ENCODE measurements around the gene CEP290.

The CEP290 gene, protein sequence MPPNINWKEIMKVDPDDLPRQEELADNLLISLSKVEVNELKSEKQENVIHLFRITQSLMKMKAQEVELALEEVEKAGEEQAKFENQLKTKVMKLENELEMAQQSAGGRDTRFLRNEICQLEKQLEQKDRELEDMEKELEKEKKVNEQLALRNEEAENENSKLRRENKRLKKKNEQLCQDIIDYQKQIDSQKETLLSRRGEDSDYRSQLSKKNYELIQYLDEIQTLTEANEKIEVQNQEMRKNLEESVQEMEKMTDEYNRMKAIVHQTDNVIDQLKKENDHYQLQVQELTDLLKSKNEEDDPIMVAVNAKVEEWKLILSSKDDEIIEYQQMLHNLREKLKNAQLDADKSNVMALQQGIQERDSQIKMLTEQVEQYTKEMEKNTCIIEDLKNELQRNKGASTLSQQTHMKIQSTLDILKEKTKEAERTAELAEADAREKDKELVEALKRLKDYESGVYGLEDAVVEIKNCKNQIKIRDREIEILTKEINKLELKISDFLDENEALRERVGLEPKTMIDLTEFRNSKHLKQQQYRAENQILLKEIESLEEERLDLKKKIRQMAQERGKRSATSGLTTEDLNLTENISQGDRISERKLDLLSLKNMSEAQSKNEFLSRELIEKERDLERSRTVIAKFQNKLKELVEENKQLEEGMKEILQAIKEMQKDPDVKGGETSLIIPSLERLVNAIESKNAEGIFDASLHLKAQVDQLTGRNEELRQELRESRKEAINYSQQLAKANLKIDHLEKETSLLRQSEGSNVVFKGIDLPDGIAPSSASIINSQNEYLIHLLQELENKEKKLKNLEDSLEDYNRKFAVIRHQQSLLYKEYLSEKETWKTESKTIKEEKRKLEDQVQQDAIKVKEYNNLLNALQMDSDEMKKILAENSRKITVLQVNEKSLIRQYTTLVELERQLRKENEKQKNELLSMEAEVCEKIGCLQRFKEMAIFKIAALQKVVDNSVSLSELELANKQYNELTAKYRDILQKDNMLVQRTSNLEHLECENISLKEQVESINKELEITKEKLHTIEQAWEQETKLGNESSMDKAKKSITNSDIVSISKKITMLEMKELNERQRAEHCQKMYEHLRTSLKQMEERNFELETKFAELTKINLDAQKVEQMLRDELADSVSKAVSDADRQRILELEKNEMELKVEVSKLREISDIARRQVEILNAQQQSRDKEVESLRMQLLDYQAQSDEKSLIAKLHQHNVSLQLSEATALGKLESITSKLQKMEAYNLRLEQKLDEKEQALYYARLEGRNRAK (N-terminal part only)

DNA sequence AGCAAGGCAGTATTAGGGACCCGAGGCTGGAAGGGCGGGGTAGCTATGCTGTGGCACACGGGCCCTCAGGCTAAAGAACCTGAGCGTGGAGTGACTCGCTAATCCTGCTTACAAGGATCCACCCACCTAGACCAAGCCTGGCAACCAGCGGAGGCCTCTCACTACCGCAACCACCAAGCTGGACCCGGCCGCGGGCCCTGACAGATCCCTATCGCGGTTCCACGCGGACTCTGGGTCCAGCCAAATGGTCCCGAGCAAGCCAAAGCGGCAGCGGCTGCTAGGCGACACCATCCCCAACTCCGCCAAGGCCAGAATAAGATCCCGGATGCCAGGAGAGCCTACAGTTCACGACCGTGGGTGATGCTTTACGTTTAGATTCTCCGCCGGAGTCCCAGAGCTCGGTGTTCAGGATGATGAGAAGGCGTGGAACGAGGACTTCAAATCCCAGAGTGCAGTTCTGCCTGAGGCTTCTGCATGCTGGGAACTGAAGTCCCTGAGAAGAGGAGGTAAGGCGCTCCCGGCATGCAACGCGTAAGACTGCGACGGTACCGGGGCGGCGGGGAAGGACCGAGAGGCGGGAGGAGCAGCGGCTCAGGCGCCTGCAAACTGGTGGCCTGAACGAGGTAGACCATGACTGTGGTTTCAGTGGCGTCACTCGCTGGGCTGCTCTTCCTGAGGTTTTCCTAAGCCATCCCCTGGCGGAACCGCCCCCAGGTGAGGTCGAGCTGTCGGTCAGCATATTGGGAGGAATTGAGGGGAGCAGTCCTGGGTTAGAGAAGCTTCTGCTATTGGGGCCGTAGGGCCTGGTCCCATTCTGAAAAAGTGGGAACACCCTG, at the start of gene CEP290, which contains the start of gene TMTC3:
CEP290 (minus strand) TSS at position 315 of the 836 bp plus-strand sequence. CDS start 781 bp downstream, outside the sequence.
TMTC3 (plus strand) TSS at position 534 of the 836 bp plus-strand sequence. CDS start 6,009 bp downstream, outside the sequence.
- DNase-seq (ENCODE audit: low read depth in 2 of 2): peak; percentile 77 to 91

DNA sequence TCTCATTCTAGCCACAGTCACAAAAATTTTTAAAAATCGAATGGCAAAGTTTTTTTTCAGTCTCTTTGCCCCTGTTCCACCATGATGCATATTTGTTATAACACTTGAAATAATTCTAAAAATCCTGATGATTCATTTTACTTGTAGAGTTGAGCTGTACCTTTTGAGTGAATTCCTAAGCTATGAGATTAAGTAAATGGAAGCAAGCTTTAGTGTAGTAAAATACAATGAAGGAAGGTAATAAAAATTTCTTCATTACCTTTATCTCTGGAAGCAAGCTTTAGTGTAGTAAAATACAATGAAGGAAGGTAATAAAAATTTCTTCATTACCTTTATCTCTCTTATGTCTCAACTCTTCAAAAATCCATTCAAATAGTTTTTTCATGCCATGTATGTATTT, 46.3 kb upstream of the CEP290 start:
- DNase-seq (ENCODE audit: low read depth in 2 of 2): no peak

DNA sequence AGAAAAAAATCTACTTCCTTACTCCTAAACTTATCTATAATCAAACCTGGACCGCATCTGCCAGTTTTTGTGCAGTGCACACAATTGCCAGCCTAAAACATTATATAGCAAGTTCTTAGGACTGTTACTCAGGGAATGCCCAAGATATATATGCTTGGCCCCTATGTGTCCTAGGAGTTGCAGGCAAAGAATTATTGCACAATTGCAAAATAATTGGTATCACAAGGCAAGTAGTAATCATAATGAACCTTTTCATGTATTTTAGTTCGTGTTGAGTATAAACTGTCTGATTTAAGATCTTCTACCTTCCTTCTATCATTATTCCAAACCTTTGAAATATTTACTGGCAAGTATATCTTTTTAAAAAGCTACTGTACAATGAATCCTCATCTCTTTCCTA, 45.7 kb upstream of the CEP290 start:
- DNase-seq (ENCODE audit: low read depth in 2 of 2): no peak

DNA sequence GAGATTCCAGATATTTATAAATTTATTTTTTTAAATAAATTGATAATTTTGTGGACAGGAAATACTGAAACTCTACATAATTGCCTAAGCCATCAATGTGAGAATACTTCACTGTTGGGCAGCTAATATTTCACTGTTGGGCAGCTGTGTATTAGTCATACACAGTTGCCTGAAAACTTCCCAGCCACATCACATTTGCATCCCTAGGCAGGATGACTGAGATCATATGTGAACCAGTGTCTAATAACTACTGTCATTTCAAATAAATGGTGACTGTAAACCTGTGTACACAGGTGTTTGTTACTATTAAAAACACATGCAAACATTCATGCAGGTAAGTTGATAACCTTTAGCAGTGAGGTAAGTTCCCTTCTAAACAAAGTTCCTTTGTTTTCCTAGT, 44.1 kb upstream of the CEP290 start:
- DNase-seq (ENCODE audit: low read depth in 2 of 2): no peak

DNA sequence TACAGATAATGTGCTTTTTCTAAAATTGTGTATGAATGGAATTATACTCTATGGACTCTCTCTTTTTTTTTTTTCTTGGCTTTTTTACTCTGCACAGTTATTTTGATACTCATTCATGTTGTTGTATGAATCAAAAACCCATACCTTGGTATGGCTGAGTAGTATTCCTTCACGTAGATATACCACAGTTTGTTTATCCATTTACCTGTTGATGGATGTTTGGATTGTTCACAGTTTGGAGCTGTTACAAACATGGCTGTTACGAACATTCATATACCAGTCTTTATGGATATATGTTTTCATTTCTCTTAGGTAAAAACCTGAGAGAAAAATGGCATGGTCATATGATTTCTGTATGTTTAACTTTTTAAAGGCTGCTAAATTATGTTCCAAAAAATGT, 43.4 kb upstream of the CEP290 start:
- no peak for DNase-seq (ENCODE audit: low read depth in 2 of 2)

DNA sequence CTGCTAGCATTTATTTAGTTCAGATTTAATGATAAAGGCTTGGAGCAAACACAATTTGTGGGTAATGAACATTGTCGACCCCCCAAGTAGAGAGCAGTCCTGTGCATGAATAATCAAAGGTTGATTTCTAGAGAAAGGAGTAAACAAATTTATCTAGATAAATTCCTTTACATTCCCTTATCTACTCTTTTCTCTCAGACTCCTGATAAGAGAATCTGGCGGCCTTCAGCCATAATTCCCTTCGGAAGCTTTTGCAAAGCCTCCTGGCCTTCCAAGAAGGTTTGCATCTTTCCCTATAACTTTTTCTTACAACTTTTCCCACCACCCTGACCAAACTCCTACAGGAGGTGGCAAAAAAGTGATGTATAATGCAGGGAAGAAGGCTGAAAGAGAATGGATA, 42.3 kb upstream of the CEP290 start:
- DNase-seq (ENCODE audit: low read depth in 2 of 2): no peak

DNA sequence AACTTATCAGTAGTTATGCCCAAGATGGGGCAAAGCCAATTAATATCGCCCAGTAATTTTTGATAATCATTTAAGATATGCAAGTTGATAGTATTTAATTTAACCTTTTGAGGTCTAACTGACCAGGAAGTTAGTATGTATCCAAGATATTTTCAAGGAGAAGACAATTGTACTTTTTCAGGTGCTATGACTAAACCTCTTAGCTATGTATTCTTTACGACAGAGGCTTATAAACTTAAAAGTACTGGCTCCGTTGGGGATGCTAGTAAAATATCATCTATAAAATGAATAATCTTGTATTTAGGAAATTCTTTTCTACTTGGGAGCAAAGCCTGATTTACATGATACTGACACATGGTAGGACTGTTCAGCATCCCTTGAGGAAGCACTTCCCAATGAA, 40.5 kb upstream of the CEP290 start:
- DNase-seq (ENCODE audit: low read depth in 2 of 2): no peak

DNA sequence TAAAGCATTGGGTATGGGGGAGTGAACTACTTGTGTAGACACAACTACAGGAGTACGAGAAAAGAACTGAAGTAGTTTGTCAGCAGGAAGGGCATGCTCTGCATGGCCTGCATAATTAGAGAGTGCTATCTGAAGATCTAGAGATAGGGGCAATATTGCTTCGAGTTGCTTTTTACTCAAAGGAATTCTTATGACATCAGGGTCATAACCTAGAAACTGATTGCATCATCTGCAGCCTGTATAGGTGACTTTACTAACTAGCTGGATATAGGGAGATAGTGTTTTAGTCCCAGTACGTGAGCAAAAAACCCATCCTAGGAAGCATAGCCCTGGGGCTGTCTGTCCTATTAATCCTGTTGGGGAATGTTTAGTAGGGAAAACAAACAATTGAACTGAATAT, 40.0 kb upstream of the CEP290 start:
- no peak for DNase-seq (ENCODE audit: low read depth in 2 of 2)

DNA sequence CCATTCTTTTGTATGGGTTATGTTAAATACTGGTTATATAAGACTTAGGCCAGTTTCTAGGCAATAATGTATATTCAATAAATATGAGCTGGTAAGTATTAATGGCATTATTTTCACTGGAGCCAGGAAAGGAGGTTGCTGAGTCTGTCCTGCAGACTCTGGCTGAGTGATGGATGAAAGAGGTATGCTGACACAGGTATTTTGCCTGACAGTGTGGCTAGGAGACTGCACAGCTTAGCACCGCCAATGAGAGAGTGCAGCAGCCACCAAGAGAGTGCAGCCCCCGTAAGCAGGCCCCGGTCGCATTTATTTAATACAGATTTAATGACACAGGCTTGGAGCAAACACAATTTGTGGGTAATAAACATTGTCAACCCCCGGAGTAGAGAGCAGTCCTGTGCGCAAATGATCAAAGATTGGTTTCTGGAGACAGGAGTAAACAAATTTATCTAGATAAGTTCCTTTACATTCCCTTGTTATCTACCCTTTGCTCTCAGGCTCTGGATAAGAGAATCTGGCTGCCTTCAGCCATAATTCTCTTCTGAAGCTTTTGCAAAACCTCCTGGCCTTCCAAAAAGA, 37.6 kb upstream of the CEP290 start:
- DNase-seq (ENCODE audit: low read depth in 2 of 2): no peak

DNA sequence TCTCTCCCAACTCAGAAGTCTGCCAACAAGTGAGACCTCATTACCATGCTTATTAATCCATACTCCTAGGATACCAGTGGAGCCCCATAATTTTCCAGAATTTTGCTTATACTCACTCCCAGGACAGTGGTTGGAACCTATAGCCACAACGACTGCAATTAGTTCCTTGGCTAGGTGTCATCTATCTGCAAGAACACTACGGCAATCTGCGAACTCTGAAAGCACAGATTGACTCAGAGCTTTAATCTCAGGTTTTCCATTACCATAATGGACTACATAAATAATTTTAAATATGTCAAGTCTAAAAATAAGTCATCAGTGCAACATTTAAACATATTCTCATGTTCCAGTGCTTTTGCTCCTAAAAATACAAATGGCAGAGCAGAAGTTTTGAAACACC, 33.7 kb upstream of the CEP290 start:
- DNase-seq (ENCODE audit: low read depth in 2 of 2): no peak

DNA sequence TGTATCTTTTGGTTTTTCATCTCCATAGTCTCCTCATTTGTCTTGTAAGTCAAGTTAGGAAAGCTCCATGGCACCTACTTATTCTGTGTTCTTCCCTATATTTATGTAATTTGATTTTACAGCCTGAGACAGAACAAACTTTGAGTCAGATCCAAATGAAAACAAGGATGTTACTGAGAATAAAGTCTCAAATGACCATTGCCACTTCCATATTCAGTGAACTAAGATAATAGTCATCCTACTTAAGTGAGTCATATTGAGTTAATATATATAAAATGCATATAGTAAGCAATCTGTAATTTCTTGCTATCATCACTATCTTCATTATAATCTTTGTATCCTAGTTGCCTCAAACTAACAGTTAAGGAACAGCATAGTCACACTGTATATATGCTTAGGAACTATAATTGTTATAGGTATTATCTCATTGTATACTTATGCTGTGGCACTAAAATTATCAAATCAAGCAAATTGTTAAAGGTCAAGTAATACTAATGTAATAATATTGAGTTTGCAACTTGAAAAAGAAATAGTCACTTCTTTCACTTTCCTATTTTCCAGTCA, 31.0 kb upstream of the CEP290 start:
- DNase-seq (ENCODE audit: low read depth in 2 of 2): no peak

DNA sequence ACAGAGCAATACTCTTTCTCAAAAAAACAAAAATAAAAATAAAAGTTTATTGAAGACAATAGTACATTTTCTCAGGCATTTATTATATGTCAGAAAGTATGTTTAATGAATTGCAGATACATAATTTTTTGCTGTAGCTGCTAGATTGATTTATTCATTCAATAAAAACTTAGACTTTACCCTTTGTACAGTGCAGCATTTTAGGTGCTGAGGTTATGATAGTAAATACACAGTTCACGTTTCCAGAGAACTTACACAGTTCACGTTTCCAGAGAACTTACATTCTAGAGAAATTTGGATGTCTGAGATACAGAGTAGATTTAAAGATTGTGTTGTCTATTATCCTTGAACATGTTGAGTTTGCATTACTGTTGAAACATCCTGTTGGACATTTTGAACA, 25.5 kb upstream of the CEP290 start:
- no peak for DNase-seq (ENCODE audit: low read depth in 2 of 2)

DNA sequence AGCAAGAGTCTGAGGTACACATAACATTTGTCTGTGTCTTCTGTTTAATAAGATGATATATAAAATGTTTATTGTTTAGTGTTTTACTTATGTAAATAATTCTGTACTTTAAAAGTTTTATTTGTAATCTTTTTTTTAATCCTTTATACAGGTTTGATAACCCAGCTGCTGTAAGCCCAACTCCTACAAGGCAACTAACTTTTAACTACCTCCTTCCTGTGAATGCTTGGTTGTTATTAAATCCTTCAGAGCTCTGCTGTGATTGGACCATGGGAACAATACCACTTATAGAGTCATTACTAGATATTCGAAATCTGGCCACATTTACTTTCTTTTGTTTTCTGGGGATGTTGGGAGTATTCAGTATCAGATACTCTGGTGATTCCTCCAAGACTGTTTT, 24.3 kb upstream of the CEP290 start:
- no peak for DNase-seq (ENCODE audit: low read depth in 2 of 2)

DNA sequence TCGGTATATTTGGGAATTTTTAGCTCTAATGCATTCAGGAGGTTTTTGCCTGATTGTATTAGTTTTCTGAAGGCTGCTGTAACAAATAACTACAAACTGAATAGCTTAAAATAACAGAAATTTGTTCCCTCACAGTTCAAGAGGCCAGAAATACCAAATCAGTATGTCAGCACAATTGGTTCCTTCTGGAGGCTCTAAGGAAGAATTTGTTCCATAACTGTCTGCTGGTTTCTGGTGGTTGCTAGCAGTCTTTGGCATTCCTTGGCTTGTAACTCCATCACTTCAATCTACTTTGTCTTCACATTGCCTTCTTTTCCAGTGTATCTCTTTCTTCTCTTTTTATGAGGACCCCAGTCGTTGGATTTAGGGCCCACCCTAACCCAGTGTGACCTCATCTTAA, 21.5 kb upstream of the CEP290 start:
- no peak for DNase-seq (ENCODE audit: low read depth in 2 of 2)

DNA sequence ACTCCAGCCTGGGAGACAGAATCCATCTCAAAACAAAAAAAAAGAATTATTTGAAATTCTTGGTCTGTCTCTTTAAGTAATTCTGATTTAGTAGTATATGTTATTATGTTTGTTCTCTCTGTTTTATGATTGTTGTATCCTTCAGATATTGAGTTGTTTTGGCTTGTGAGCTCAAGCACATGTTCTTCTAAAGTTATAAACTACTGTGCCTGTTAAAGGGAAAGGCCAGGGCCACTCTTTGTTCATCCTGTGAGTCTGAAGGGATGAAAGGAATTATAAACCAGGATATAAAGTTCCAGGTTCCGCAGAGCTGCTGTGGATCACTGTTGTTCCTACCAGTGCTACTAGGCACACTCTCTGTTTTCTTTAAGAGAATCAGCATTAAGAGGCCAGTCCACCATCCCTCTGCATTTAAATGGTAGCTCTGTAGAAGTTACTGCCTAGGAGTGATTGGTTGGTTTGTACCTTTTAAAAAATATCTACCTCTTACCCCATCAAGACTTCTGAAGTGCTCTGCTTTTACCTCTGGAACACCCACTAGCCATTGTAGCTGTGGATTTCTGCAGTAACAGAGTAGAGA, 14.3 kb upstream of the CEP290 start:
- DNase-seq (ENCODE audit: low read depth in 2 of 2): no peak

DNA sequence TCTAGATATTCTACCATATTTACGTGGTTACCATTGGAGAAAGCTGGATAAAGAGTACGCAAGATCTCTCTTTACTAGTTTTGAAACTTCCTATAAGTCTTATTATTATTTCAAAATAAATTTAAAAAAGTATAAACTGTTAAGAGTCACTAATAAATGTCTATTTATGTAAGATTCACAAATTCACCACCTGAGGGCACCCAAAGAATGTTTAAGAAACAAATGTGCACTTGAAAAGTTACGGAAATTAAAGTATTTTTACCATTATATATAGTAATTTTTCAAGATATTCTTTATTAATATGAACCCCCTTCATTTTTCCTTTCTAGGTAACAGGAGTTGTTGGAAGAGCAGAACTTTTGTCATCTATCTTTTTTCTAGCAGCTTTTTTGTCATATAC, 12.1 kb upstream of the CEP290 start:
- no peak for DNase-seq (ENCODE audit: low read depth in 2 of 2)

DNA sequence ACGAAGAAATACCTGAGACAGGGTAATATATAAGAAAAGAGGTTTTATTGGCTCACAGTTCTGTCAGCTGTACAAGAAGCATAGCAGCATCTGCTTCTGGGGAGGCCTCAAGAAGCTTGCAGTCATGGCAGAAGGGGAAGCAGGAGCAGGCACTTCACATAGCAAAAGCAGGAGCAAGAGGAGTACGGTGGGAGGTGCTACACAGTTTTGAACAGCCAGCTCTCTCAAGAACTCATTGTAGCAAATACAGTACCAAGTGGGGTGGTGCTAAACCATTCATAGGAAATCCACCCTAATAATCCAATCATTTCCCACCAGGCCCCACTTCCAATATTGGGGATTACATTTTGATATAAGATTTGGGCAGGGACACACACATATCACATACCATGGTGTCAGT, 8.2 kb upstream of the CEP290 start:
- DNase-seq (ENCODE audit: low read depth in 2 of 2): no peak

DNA sequence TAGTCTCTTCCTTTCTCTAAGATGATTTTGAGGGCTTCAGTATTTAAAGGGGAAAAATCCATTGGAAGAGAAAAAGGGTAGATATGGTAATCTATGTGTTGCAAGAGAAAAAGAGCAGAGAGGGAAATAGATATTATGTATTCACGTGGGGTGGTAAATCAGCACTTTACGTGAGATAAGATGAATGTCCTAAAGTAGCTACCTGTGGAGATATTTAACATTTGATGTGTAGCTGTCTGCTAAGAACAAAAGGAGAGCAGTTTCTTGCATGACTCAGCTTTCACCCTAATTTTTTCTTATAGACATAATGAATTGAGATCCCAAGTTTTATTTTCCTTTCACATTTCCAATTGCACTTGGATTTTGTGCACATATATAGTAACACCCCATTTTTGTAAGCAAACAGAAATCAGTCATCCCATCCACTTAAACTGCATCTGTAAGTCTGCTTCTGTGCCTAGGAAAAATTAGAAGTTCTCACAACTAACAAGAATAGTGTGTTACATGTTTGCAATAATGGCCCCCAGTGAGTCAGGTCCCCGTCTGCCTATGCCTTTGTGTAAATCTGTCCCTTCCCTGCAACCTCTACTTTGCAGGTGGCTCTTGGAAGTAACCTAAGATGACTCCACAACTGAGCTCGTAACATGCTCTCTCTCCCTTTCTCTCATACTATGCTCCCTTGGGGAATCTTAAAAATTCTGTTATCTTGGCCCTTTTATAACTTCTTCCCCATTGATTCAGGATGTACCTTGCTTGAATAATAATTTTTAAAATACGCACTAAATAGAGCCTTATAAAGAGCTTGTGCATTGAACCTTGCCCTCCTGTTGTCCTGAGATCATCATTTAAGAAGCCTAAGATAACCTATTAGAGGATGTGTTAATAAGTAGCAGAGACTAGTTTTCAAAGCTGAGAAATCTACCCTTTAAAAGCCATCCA, 3.9 kb upstream of the CEP290 start:
- DNase-seq (ENCODE audit: low read depth in 2 of 2): no peak

All from stimulated activated CD8-positive, alpha-beta memory T cell treated with anti-CD3 and anti-CD28 coated beads, Interleukin-15, amount 100 ng/mL, for 4 hours (primary cell).